Stimulated activated CD8-positive, alpha-beta memory T cell treated with anti-CD3 and anti-CD28 coated beads, Interleukin-15, amount 100 ng/mL, for 4 hours (primary cell): ENCODE measurements around the gene SEMA7A.
"Not testable (repeated sequence)": the region's sequence is repeated elsewhere in the genome, so short reads cannot be mapped to it uniquely, and the experiment has no call there.

Source experiments
- DNase-seq, 2 donors: peaks; one replicate each; pipeline ENCODE4 v3.0.0-alpha.2; 2020; ENCODE audit warnings: low read depth in 2 of 2

Gene SEMA7A

GRCh38 chr15:74399511-74400312 lies 34.0 kb downstream of the SEMA7A start:
- peak; percentile 53 to 62 for DNase-seq

- no peak for DNase-seq
Measured at GRCh38 chr15:74399100-74399499, 34.7 kb downstream of the SEMA7A start.

GRCh38 chr15:74398183-74398582 lies 35.6 kb downstream of the SEMA7A start:
- no peak for DNase-seq

- no peak for DNase-seq
Measured at GRCh38 chr15:74397239-74398068, 36.3 kb downstream of the SEMA7A start.

GRCh38 chr15:74396445-74397238 lies 37.1 kb downstream of the SEMA7A start:
- peak; percentile 55 to 72 for DNase-seq

- no peak for DNase-seq
Measured at GRCh38 chr15:74396146-74396438, 37.7 kb downstream of the SEMA7A start.

- no peak for DNase-seq
Measured at GRCh38 chr15:74395319-74396145, 38.2 kb downstream of the SEMA7A start.

- DNase-seq: no peak
Measured at GRCh38 chr15:74394090-74394846, 39.5 kb downstream of the SEMA7A start.

GRCh38 chr15:74393423-74393822 lies 40.3 kb downstream of the SEMA7A start:
- no peak for DNase-seq

- no peak for DNase-seq
Measured at GRCh38 chr15:74392902-74393301, 40.9 kb downstream of the SEMA7A start.

GRCh38 chr15:74392451-74392830 lies 41.3 kb downstream of the SEMA7A start:
- no peak for DNase-seq

GRCh38 chr15:74391582-74392450 lies 41.9 kb downstream of the SEMA7A start:
- no peak for DNase-seq

- no peak for DNase-seq
Measured at GRCh38 chr15:74390647-74391288, 43.0 kb downstream of the SEMA7A start.

GRCh38 chr15:74390049-74390646 lies 43.6 kb downstream of the SEMA7A start:
- not testable (repeated sequence) for DNase-seq

GRCh38 chr15:74389241-74390048 lies 44.3 kb downstream of the SEMA7A start:
- no peak for DNase-seq

GRCh38 chr15:74388363-74388951 lies 45.3 kb downstream of the SEMA7A start:
- no peak for DNase-seq

- DNase-seq: no peak
Measured at GRCh38 chr15:74387621-74388362, 46.0 kb downstream of the SEMA7A start.
